GM12878 (cell line): ENCODE measurements around the gene DACT3. TPM values are rescaled to one million over a fixed set of nuclear protein-coding genes. Genes with fewer than 3 reads are reported as not detected.

ENCODE experiments used
- ATF7 ChIP-seq: fragments of 450-650 bp; IDR thresholded peaks from 2 replicates; pipeline ENCODE4 v1.6.1; 2016; ENCODE audit warnings: low read depth, mild to moderate bottlenecking
- BCL3 ChIP-seq: IDR thresholded peaks from 2 replicates; pipeline ENCODE4 v1.6.1; 2011; ENCODE audit warnings: borderline replicate concordance, low read depth, mild to moderate bottlenecking, moderate library complexity, low read length; ENCODE audit not compliant: insufficient read depth, poor library complexity, severe bottlenecking
- BCLAF1 ChIP-seq: fragments of 450-650 bp; IDR thresholded peaks from 2 replicates; pipeline ENCODE4 v1.6.1; 2017; ENCODE audit warnings: antibody characterized with exemption, mild to moderate bottlenecking, moderate library complexity
- CHD1 ChIP-seq: IDR thresholded peaks from 2 replicates; pipeline ENCODE4 v1.6.1; 2012; ENCODE audit warnings: low read depth, low read length, improper control_type of control experiment
- CREB1 ChIP-seq: IDR thresholded peaks from 2 replicates; pipeline ENCODE4 v1.6.1; 2012; ENCODE audit warnings: low read depth, mild to moderate bottlenecking, inconsistent platforms
- GATAD2B ChIP-seq: fragments of 450-650 bp; conservative IDR thresholded peaks from 2 replicates; pipeline ENCODE4 v1.6.1; 2017; ENCODE audit warnings: low read depth, mild to moderate bottlenecking, moderate library complexity
- IRF4 ChIP-seq: IDR thresholded peaks from 2 replicates; pipeline ENCODE4 v1.6.1; 2011; ENCODE audit warnings: low read depth, low read length
- MAX ChIP-seq: IDR thresholded peaks from 2 replicates; pipeline ENCODE4 v1.6.1; 2012; ENCODE audit warnings: low read depth, low read length, improper control_type of control experiment
- PAX5 ChIP-seq: IDR thresholded peaks from 2 replicates; pipeline ENCODE4 v1.6.1; 2011; ENCODE audit warnings: low read depth, low read length, borderline replicate concordance
- RB1 ChIP-seq: fragments of 450-650 bp; formaldehyde crosslinking; IDR thresholded peaks from 2 replicates; pipeline ENCODE4 v1.6.1; 2017; ENCODE audit warnings: mild to moderate bottlenecking, borderline replicate concordance
- SMAD5 ChIP-seq: IDR thresholded peaks from 2 replicates; pipeline ENCODE4 v1.6.1; 2016; ENCODE audit warnings: antibody characterized with exemption, low read depth
- SP1 ChIP-seq: IDR thresholded peaks from one replicate; pipeline ENCODE4 v1.6.1; 2011; ENCODE audit warnings: low read depth, low read length
- TCF7 ChIP-seq: IDR thresholded peaks from 2 replicates; pipeline ENCODE4 v1.6.1; 2014; ENCODE audit warnings: antibody characterized with exemption, borderline replicate concordance
- ZBED1 ChIP-seq: IDR thresholded peaks from 2 replicates; pipeline ENCODE4 v1.6.1; 2016; ENCODE audit warnings: borderline replicate concordance
- ZBTB40 ChIP-seq: fragments of 450-650 bp; IDR thresholded peaks from 2 replicates; pipeline ENCODE4 v1.6.1; 2016; ENCODE audit warnings: mild to moderate bottlenecking, moderate library complexity, borderline replicate concordance
- ZNF622 ChIP-seq: fragments of 450-650 bp; IDR thresholded peaks from 2 replicates; pipeline ENCODE4 v1.6.1; 2017; ENCODE audit warnings: mild to moderate bottlenecking, inconsistent platforms
- ZNF687 ChIP-seq: fragments of 450-650 bp; IDR thresholded peaks from 2 replicates; pipeline ENCODE4 v1.6.1; 2017; ENCODE audit warnings: mild to moderate bottlenecking, moderate library complexity
- polyA plus RNA-seq, 11 experiments: library from polyadenylated mRNA; depleted of rRNA in 4 of 11; unstranded in 6 of 11; stranded (reverse) in 5 of 11; fragments of >200 nt; fragmentation: Nextera tagmentation in 4 of 11; fragmentation: Illumina TruSeq in 1 of 11; extraction: Ambion mirVana in 4 of 11; extraction: Trizol in 1 of 11; gene quantifications; 1 replicate in 1 of 11; 2 replicates in 10 of 11; pipeline versions ENCODE4 v1.2.1 to v1.2.3, GENCODE V29; 2011 to 2016; ENCODE audit warnings: inconsistent platforms in 2 of 11, missing spikeins in 2 of 11, low read depth in 1 of 11
- total RNA-seq, 4 experiments: library from RNA; depleted of rRNA in 3 of 4; stranded (reverse); fragments of >200 nt in 3 of 4; fragmentation: Illumina TruSeq in 1 of 4; extraction: Trizol in 1 of 4; gene quantifications; 2 replicates each; pipeline versions ENCODE4 v1.2.1 to v1.2.3, GENCODE V29; 2013 to 2021

Gene DACT3
- total and polyA plus RNA-seq, 10 of the 15 experiments (the other 5 are each of a cell fraction or from before 2014, with no cell fraction given): 0.05 to 2.5 (median 0.35) TPM; not detected in 1

GRCh38 chr19:46661020-46661731 lies at the start of gene DACT3 (continued):
- TF ChIP-seq ZBTB40 (no peak), ZNF687 (no peak), CREB1 (peak; percentile 93), ATF7 (peak; percentile 18; the same call in 1 of the 2 replicates), SMAD5 (no peak), MAX (peak; percentile 85), PAX5 (no peak), BCLAF1 (no peak), GATAD2B (no peak), RB1 (no peak), IRF4 (no peak), ZNF622 (no peak), ZBED1 (no peak), TCF7 (no peak), BCL3 (no peak), CHD1 (no peak), SP1 (peak; percentile 92)
